ENCODE results near the gene CMKLR1.

Gene CMKLR1

DNA sequence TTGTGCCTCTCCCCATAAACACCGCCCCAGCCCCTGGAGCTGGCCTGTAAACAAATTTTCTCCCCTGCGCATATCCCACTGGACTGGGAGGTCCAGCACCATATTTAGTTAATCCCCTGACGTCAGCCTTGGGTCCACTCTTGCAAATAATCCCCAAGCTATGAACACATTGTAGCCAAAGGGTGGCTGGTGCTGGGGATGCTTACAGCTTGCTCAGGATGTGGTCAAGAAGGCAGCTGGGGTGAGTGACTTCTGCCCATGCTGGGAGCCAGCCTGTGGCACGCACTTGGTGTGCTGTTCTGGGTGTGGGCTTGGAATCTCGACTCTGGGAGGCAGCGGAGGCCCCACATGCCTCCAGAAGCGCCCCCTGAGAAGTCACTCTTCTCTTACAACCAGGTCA is 32.1 kb downstream of the CMKLR1 start:
- TF ChIP-seq FOXP2 (optimal IDR thresholded peaks at IDR 0.05; ENCODE audit: borderline replicate concordance, extremely low read depth, extremely low read length, insufficient read depth) = no peak
- TF ChIP-seq SIN3A (IDR thresholded peaks at IDR 0.05; ENCODE audit: borderline replicate concordance, insufficient read depth, low read length) = no peak
- TF ChIP-seq, protein P1, sequence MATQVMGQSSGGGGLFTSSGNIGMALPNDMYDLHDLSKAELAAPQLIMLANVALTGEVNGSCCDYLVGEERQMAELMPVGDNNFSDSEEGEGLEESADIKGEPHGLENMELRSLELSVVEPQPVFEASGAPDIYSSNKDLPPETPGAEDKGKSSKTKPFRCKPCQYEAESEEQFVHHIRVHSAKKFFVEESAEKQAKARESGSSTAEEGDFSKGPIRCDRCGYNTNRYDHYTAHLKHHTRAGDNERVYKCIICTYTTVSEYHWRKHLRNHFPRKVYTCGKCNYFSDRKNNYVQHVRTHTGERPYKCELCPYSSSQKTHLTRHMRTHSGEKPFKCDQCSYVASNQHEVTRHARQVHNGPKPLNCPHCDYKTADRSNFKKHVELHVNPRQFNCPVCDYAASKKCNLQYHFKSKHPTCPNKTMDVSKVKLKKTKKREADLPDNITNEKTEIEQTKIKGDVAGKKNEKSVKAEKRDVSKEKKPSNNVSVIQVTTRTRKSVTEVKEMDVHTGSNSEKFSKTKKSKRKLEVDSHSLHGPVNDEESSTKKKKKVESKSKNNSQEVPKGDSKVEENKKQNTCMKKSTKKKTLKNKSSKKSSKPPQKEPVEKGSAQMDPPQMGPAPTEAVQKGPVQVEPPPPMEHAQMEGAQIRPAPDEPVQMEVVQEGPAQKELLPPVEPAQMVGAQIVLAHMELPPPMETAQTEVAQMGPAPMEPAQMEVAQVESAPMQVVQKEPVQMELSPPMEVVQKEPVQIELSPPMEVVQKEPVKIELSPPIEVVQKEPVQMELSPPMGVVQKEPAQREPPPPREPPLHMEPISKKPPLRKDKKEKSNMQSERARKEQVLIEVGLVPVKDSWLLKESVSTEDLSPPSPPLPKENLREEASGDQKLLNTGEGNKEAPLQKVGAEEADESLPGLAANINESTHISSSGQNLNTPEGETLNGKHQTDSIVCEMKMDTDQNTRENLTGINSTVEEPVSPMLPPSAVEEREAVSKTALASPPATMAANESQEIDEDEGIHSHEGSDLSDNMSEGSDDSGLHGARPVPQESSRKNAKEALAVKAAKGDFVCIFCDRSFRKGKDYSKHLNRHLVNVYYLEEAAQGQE (IDR thresholded peaks at IDR 0.05; ENCODE audit: insufficient read depth in 1 of 2, low read depth in 2 of 2, low read length in 2 of 2) = no peak
- no peak for TF ChIP-seq TAF1 (IDR thresholded peaks at IDR 0.05; ENCODE audit: borderline replicate concordance, insufficient read depth, low read length)
- no peak for TF ChIP-seq POLR2AphosphoS5 (IDR thresholded peaks at IDR 0.05; ENCODE audit: low read depth, low read length)

DNA sequence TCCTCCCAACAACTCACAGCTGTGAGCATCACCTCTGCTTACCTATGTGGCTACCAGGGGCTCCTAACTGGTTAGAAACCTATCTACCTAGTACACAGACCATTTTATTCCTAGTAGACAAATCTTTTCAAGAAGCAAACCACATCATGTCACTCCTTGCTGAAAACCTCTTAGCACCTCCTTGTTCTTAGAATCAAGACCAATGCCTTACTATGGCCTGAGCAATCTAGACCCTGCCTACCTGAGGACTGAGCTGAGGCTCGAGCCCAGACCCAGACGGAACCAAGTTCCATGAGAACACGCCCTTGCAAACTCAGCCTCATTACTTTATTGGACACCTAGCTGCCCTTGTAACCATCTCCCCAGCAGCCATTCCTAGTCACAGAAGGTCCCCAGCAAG is 32.6 kb downstream of the CMKLR1 start:
- TF ChIP-seq POLR2AphosphoS5 (IDR thresholded peaks at IDR 0.05; ENCODE audit: low read depth, low read length) = no peak
- no peak for TF ChIP-seq FOXP2 (optimal IDR thresholded peaks at IDR 0.05; ENCODE audit: borderline replicate concordance, extremely low read depth, extremely low read length, insufficient read depth)
- TF ChIP-seq, protein P1 (IDR thresholded peaks at IDR 0.05; ENCODE audit: insufficient read depth in 1 of 2, low read depth in 2 of 2, low read length in 2 of 2) = no peak
- TF ChIP-seq SIN3A (IDR thresholded peaks at IDR 0.05; ENCODE audit: borderline replicate concordance, insufficient read depth, low read length) = no peak
- no peak for TF ChIP-seq TAF1 (IDR thresholded peaks at IDR 0.05; ENCODE audit: borderline replicate concordance, insufficient read depth, low read length)

DNA sequence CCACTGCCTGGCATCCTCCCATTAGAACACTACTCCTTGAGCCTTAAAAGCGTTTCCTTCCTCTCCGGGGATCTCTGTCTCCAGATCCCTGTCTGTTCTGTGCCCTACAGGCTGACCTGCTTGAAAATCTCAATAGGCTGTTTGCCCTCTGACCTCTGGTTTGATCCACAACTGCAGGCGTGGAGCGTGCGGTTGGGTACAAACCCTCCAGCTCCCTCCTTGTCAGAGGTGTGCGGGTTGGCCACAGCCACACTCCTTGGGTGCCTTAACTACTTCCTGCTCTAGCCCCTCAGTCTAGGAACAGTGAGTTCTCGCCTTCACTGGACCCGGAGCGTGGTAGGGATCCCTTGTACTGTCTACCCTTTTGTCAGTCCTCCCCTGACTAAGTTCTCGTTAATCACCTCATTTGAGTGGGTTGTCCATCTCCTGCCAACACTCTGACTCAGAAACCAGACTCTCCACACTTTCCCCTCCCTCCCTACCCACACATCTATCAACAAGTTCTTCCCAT is 33.1 kb downstream of the CMKLR1 start:
- no peak for TF ChIP-seq SIN3A (IDR thresholded peaks at IDR 0.05; ENCODE audit: borderline replicate concordance, insufficient read depth, low read length)
- no peak for TF ChIP-seq FOXP2 (optimal IDR thresholded peaks at IDR 0.05; ENCODE audit: borderline replicate concordance, extremely low read depth, extremely low read length, insufficient read depth)
- no peak for TF ChIP-seq POLR2AphosphoS5 (IDR thresholded peaks at IDR 0.05; ENCODE audit: low read depth, low read length)
- TF ChIP-seq TAF1 (IDR thresholded peaks at IDR 0.05; ENCODE audit: borderline replicate concordance, insufficient read depth, low read length) = no peak
- TF ChIP-seq, protein P1 (IDR thresholded peaks at IDR 0.05; ENCODE audit: insufficient read depth in 1 of 2, low read depth in 2 of 2, low read length in 2 of 2) = no peak

DNA sequence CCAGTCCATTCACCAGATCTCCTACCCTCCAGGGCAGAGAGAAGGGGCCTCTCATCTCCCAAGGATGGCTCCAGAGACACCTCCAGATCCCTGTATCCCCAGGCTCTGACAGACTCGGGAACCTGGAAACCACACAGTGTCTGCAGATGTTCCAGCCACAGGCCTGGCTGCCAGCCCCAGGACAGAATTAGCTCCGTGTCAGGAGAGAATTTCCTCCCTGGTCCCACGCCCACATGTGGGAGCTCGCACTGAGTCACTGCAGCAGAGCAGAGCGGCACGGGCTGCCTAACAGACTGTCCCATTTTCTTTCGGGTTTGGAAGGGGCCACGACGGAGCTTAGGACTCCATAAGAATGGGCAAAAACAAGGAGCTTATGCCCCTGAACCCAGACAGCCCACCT is 33.6 kb downstream of the CMKLR1 start:
- TF ChIP-seq TAF1 (IDR thresholded peaks at IDR 0.05; ENCODE audit: borderline replicate concordance, insufficient read depth, low read length) (no peak), SIN3A (IDR thresholded peaks at IDR 0.05; ENCODE audit: borderline replicate concordance, insufficient read depth, low read length) (no peak), POLR2AphosphoS5 (IDR thresholded peaks at IDR 0.05; ENCODE audit: low read depth, low read length) (no peak), FOXP2 (optimal IDR thresholded peaks at IDR 0.05; ENCODE audit: borderline replicate concordance, extremely low read depth, extremely low read length, insufficient read depth) (no peak)
- TF ChIP-seq, protein P1 (IDR thresholded peaks at IDR 0.05; ENCODE audit: insufficient read depth in 1 of 2, low read depth in 2 of 2, low read length in 2 of 2) = no peak

DNA sequence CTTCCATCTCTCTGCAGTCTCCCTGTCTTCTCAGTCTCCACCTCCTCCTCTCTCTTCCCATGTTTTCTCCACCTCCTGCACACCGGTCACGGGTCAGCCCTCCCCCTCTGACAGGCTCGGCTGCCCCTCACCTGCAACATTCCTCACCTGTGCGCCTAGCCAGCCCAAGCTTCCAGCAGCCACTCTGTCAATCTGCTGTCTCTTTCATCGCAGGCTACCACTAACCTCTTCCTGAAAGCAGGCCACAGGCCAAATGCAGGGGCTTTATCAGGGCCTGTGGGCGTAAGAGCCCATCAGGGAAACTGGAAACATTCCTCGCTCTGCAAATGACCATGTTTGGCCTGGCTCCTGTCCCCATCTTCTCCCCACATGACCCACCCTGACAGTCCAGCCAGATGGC is 34.5 kb downstream of the CMKLR1 start:
- TF ChIP-seq, protein P1 (IDR thresholded peaks at IDR 0.05; ENCODE audit: insufficient read depth in 1 of 2, low read depth in 2 of 2, low read length in 2 of 2) = no peak
- TF ChIP-seq FOXP2 (optimal IDR thresholded peaks at IDR 0.05; ENCODE audit: borderline replicate concordance, extremely low read depth, extremely low read length, insufficient read depth) = no peak
